ENCODE results near the gene PITPNM3. TPM values are rescaled to one million over a fixed set of nuclear protein-coding genes. Genes with fewer than 3 reads are reported as not detected.
A peak's percentile ranks its signal among the peaks of the same experiment; 100 is the strongest.

Gene PITPNM3
- total and polyA plus RNA-seq, 2 of the 8 experiments (the other 6 are each of a cell fraction or from before 2014, with no cell fraction given): 1.7 to 3.1 TPM

DNA sequence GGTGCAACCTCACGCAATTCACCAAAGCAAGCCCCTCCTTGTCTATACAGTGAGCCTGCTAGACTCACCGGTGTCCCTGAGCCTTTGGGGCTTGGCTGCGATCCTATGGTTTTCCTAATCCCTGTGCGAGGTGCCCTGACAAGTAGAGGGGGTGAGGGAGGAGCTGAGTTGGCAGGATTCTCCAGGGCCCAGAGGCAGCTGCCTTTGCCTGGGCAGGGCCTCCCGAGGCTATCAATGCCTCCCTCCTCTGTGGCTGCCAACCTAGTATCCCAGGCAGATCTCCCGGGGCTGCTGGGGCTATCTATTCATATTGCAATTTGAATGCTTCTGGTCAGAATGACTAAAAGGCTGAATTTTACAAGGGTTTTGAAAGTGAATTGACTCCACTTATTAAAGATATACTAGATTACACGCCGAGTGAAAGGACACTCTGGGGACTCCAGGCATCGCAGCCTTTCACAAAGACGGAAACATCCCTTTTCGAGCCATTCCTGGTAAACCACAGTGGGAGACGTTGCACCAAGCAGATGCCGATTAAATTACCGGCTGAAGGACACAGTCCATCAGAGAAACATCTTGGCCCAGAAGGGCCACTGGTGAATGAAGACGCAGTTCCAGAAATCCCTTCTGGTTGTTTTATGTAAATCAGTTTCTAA, 11.3 kb upstream of the PITPNM3 start:
- no peak overlapping the region; the same call in 1 of the 2 replicates for H4K8ac ChIP-seq (ENCODE audit: extremely low read depth, insufficient read depth, low read length)
- H3K4me1 ChIP-seq (replicated peaks in 1 of 4; ENCODE audit: control insufficient read depth in 3 of 4, insufficient read depth in 4 of 4, low read length in 3 of 4): peaks cover 6 to 15% (median 8%) of the 10 kb centered on the region in 4 experiments
- H4K5ac ChIP-seq (ENCODE audit: insufficient read length, low read depth, low read length): no peak overlapping the region
- H4K20me1 ChIP-seq (replicated peaks in 1 of 2; ENCODE audit: control insufficient read depth in 1 of 2, insufficient read depth in 2 of 2, low read length in 2 of 2): no peaks in the 10 kb centered on the region
- H3K4ac ChIP-seq (replicated peaks; ENCODE audit: insufficient read length, low read depth, low read length): no peak overlapping the region
- no peak overlapping the region for H2BK120ac ChIP-seq (replicated peaks; ENCODE audit: low read depth, low read length)
- no peak overlapping the region for H2BK15ac ChIP-seq (ENCODE audit: low read length)
- H3K23me2 ChIP-seq (ENCODE audit: low read depth, low read length): no peaks in the 10 kb centered on the region
- ChIA-PET CTCF (ENCODE audit: partially characterized antibody) (interaction anchor here (0.9 to 2.0 kb wide), 3 partner anchors 10 to 128 kb away, joined by 3 to 5 read pairs (median 3); no protein-coding TSS in a partner anchor), POLR2A (ENCODE audit: partially characterized antibody) (interaction anchor here (1.2 kb wide), 3 partner anchors 10 to 12 kb away, joined by 3 to 5 read pairs (median 3); no protein-coding TSS in a partner anchor)
- H3K36me3 ChIP-seq (ENCODE audit: control insufficient read depth in 2 of 4, insufficient read depth in 4 of 4, low read length in 3 of 4): no peaks in the 10 kb centered on the region; a peak in 1 of 8 replicates
- 0 out of 2 replicates have a peak overlapping the region, but pooled peaks have one; percentile 52 for H2BK5ac ChIP-seq (ENCODE audit: low read depth, low read length)
- no peak overlapping the region for H3K56ac ChIP-seq (replicated peaks; ENCODE audit: insufficient read length, low read depth, low read length)
- no peak for FAIRE-seq
- peak overlapping the region; percentile 14 to 37; a peak in 2 of 4 replicates for H3K4me2 ChIP-seq (ENCODE audit: insufficient read depth in 1 of 2, low read depth in 2 of 2, low read length in 2 of 2)
- 52% methylated on average over 15 of the region's 15 CpGs; no CpG with 5 or more reads in 1 of the 2 experiments for WGBS, 2 experiments (ENCODE audit: extremely low coverage in 1 of 2, insufficient coverage in 1 of 2, insufficient read length in 1 of 2, insufficient replicate concordance in 2 of 2, low coverage in 1 of 2, low lambda C conversion rate in 2 of 2, missing lambda C conversion rate in 1 of 2)
- no peak overlapping the region for H3K23ac ChIP-seq (ENCODE audit: insufficient read length)
- H2AFZ ChIP-seq (ENCODE audit: low read length): no peak overlapping the region
- H3K79me1 ChIP-seq (ENCODE audit: low read depth, low read length): no peaks in the 10 kb centered on the region
- peak overlapping the region; percentile 60; the same call in 1 of the 2 replicates for H2BK12ac ChIP-seq (ENCODE audit: low read depth, low read length)
- no peak overlapping the region for H3K4me3 ChIP-seq (ENCODE audit: extremely low read depth in 1 of 4, insufficient read depth in 2 of 4, low read depth in 3 of 4, low read length in 4 of 4)
- H3K27me3 ChIP-seq (replicated peaks in 1 of 4; ENCODE audit: control insufficient read depth in 3 of 4, extremely low read depth in 1 of 4, insufficient read depth in 3 of 4, low read length in 3 of 4): no peaks in the 10 kb centered on the region
- no peak overlapping the region for H2AK5ac ChIP-seq (ENCODE audit: low read depth, low read length)
- 0 out of 2 replicates have a peak overlapping the region, but pooled peaks have one; percentile 1 for H3K18ac ChIP-seq (ENCODE audit: extremely low read depth, low read length)
- DNase-seq (ENCODE audit: low read depth in 1 of 2, low spot score in 2 of 2): peak in 1 of 2 experiments; percentile 57
- no peak overlapping the region for H2BK20ac ChIP-seq (ENCODE audit: low read length)
- no peaks in the 10 kb centered on the region for H3K9me3 ChIP-seq (ENCODE audit: insufficient read depth in 2 of 2, low read depth in 1 of 2, low read length in 1 of 2)
- H3K27ac ChIP-seq (ENCODE audit: low read depth, low read length): no peak overlapping the region
- H4K91ac ChIP-seq (replicated peaks; ENCODE audit: insufficient read length, low read length): no peak overlapping the region
- H3K79me2 ChIP-seq (ENCODE audit: control insufficient read depth in 1 of 2, insufficient read depth in 2 of 2, low read length in 2 of 2): no peaks in the 10 kb centered on the region
- no peak overlapping the region for H3K9ac ChIP-seq (replicated peaks in 1 of 4; ENCODE audit: extremely low read depth in 1 of 4, low read depth in 3 of 4, low read length in 3 of 4)
- no peak overlapping the region for H3K14ac ChIP-seq (ENCODE audit: insufficient read length)
- TF ChIP-seq CBX8 (IDR thresholded peaks at IDR 0.05; ENCODE audit: borderline replicate concordance, low read depth, low read length) (no peak), ASH2L (IDR thresholded peaks at IDR 0.05; ENCODE audit: low read length) (no peak), BRCA1 (IDR thresholded peaks at IDR 0.05; ENCODE audit: low read depth, low read length) (no peak), SIRT6 (IDR thresholded peaks at IDR 0.05; ENCODE audit: low read length) (no peak), CBX5 (IDR thresholded peaks at IDR 0.05; ENCODE audit: low read depth, low read length) (no peak), EP300 (IDR thresholded peaks at IDR 0.05; ENCODE audit: borderline replicate concordance in 1 of 2, low read depth in 2 of 2, low read length in 2 of 2) (no peak), SP4 (IDR thresholded peaks at IDR 0.05; ENCODE audit: low read length) (no peak), TBP (IDR thresholded peaks at IDR 0.05; ENCODE audit: low read depth, low read length) (no peak), RFX5 (IDR thresholded peaks at IDR 0.05; ENCODE audit: borderline replicate concordance, low read depth, low read length) (no peak), POLR2A (IDR thresholded peaks at IDR 0.05; ENCODE audit: control extremely low read depth in 1 of 2, low read depth in 2 of 2, low read length in 2 of 2) (no peak), TEAD4 (IDR thresholded peaks at IDR 0.05; ENCODE audit: low read depth, low read length) (no peak)
- TF ChIP-seq, protein P1, sequence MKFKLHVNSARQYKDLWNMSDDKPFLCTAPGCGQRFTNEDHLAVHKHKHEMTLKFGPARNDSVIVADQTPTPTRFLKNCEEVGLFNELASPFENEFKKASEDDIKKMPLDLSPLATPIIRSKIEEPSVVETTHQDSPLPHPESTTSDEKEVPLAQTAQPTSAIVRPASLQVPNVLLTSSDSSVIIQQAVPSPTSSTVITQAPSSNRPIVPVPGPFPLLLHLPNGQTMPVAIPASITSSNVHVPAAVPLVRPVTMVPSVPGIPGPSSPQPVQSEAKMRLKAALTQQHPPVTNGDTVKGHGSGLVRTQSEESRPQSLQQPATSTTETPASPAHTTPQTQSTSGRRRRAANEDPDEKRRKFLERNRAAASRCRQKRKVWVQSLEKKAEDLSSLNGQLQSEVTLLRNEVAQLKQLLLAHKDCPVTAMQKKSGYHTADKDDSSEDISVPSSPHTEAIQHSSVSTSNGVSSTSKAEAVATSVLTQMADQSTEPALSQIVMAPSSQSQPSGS (IDR thresholded peaks at IDR 0.05; ENCODE audit: low read length): no peak
